ENCODE data around the gene CDH23.

The CDH23 gene

GRCh38 chr10:71437537-71438092, 40.9 kb downstream of the CDH23 start:
- Histone ChIP-seq H3K9ac (no peak overlapping the region), H3K4me3 (ENCODE audit: low read depth, low read length) (no peak overlapping the region), H3K4me2 (ENCODE audit: low read length) (no peak overlapping the region), H3K27me3 (ENCODE audit: control insufficient read depth, insufficient read depth, low read length) (no peaks in the 10 kb centered on the region), H2AFZ (no peak overlapping the region), H3K4me1 (no peaks in the 10 kb centered on the region), H3K9me3 (ENCODE audit: control insufficient read depth, low read length) (no peaks in the 10 kb centered on the region), H3K79me2 (no peaks in the 10 kb centered on the region), H3K36me3 (ENCODE audit: control insufficient read depth, insufficient read depth, low read length) (no peaks in the 10 kb centered on the region), H3K27ac (no peak overlapping the region)
- TF ChIP-seq CTCF (IDR thresholded peaks at IDR 0.05), result no peak

- no peak overlapping the region for H3K27ac ChIP-seq
- no peak overlapping the region for H3K4me3 ChIP-seq (ENCODE audit: low read depth, low read length)
- no peaks in the 10 kb centered on the region for H3K27me3 ChIP-seq (ENCODE audit: control insufficient read depth, insufficient read depth, low read length)
- no peak overlapping the region for H2AFZ ChIP-seq
- H3K9ac ChIP-seq, result no peak overlapping the region
- H3K9me3 ChIP-seq (ENCODE audit: control insufficient read depth, low read length), result no peaks in the 10 kb centered on the region
- no peak overlapping the region for H3K4me2 ChIP-seq (ENCODE audit: low read length)
- H3K4me1 ChIP-seq, result no peaks in the 10 kb centered on the region
- no peaks in the 10 kb centered on the region for H3K36me3 ChIP-seq (ENCODE audit: control insufficient read depth, insufficient read depth, low read length)
- no peak for TF ChIP-seq CTCF (IDR thresholded peaks at IDR 0.05)
- H3K79me2 ChIP-seq, result no peaks in the 10 kb centered on the region
Measured at GRCh38 chr10:71438761-71439160, 42.0 kb downstream of the CDH23 start.

GRCh38 chr10:71439670-71440425, 43.1 kb downstream of the CDH23 start:
- H3K27ac ChIP-seq, result no peak overlapping the region
- H3K4me3 ChIP-seq (ENCODE audit: low read depth, low read length), result no peak overlapping the region
- H3K27me3 ChIP-seq (ENCODE audit: control insufficient read depth, insufficient read depth, low read length), result no peaks in the 10 kb centered on the region
- H3K9ac ChIP-seq, result no peak overlapping the region
- no peaks in the 10 kb centered on the region for H3K4me1 ChIP-seq
- H2AFZ ChIP-seq, result no peak overlapping the region
- H3K4me2 ChIP-seq (ENCODE audit: low read length), result no peak overlapping the region
- no peaks in the 10 kb centered on the region for H3K79me2 ChIP-seq
- no peak for TF ChIP-seq CTCF (IDR thresholded peaks at IDR 0.05)
- no peaks in the 10 kb centered on the region for H3K36me3 ChIP-seq (ENCODE audit: control insufficient read depth, insufficient read depth, low read length)
- H3K9me3 ChIP-seq (ENCODE audit: control insufficient read depth, low read length), result no peaks in the 10 kb centered on the region

GRCh38 chr10:71440506-71441035, 43.9 kb downstream of the CDH23 start:
- Histone ChIP-seq H3K4me2 (ENCODE audit: low read length) (no peak overlapping the region), H3K4me3 (ENCODE audit: low read depth, low read length) (no peak overlapping the region)

More at GRCh38 chr10:71440506-71441035, 43.9 kb downstream of the CDH23 start:
- no peaks in the 10 kb centered on the region for H3K79me2 ChIP-seq
- no peak overlapping the region for H2AFZ ChIP-seq
- no peaks in the 10 kb centered on the region for H3K4me1 ChIP-seq
- H3K9me3 ChIP-seq (ENCODE audit: control insufficient read depth, low read length), result no peaks in the 10 kb centered on the region
- no peak for TF ChIP-seq CTCF (IDR thresholded peaks at IDR 0.05)
- H3K36me3 ChIP-seq (ENCODE audit: control insufficient read depth, insufficient read depth, low read length), result no peaks in the 10 kb centered on the region
- H3K9ac ChIP-seq, result no peak overlapping the region
- no peak overlapping the region for H3K27ac ChIP-seq
- H3K27me3 ChIP-seq (ENCODE audit: control insufficient read depth, insufficient read depth, low read length), result no peaks in the 10 kb centered on the region
